ENCODE measurements around the gene MAP3K7.

- TF ChIP-seq CTCF (IDR thresholded peaks at IDR 0.05) = no peak
- TF ChIP-seq POLR2A (IDR thresholded peaks at IDR 0.05) = no peak
Measured at GRCh38 chr6:90604546-90604945, 17.7 kb upstream of the MAP3K7 start.
